Fibroblast of mammary gland (primary cell): Measurements from ENCODE around the gene SOD2.
"Not testable (repeated sequence)": the region's sequence is repeated elsewhere in the genome, so short reads cannot be mapped to it uniquely, and the experiment has no call there.

Experiments
- DNase-seq: peaks from one replicate; pipeline ENCODE4 v3.0.0-alpha.2; 2010; ENCODE audit warnings: low read depth
- H3K4me3 ChIP-seq: 2 replicates; pipeline ENCODE4 v1.5.1; 2011; ENCODE audit warnings: low read depth, mild to moderate bottlenecking, low read length, moderate library complexity; ENCODE audit not compliant: control insufficient read depth
- TF ChIP-seq, protein P1 (sequence below): conservative IDR thresholded peaks from 2 replicates; pipeline ENCODE4 v1.5.1; 2011; ENCODE audit warnings: low read depth, low read length, inconsistent platforms; ENCODE audit not compliant: control insufficient read depth, insufficient read depth

SOD2 gene

DNA sequence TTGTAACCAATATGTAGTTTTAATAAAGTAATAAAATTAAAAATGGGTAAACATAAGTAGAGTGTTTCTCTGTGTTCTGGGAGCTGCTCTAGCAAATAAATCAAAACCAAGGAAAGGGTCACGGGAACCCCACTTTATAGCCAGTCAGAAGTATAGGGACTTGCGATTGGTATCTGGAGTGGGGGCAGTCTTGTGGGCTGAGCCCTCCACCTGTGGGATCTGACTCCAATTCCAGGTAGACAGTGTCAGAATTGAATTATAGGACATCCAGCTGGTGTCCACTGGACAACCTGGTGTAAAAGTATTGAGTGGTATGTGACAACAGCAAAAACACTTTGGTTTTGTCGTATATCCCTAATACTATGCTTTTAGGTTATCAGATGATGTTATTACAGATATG lies 14.5 kb downstream of the SOD2 start:
- TF ChIP-seq, protein P1, sequence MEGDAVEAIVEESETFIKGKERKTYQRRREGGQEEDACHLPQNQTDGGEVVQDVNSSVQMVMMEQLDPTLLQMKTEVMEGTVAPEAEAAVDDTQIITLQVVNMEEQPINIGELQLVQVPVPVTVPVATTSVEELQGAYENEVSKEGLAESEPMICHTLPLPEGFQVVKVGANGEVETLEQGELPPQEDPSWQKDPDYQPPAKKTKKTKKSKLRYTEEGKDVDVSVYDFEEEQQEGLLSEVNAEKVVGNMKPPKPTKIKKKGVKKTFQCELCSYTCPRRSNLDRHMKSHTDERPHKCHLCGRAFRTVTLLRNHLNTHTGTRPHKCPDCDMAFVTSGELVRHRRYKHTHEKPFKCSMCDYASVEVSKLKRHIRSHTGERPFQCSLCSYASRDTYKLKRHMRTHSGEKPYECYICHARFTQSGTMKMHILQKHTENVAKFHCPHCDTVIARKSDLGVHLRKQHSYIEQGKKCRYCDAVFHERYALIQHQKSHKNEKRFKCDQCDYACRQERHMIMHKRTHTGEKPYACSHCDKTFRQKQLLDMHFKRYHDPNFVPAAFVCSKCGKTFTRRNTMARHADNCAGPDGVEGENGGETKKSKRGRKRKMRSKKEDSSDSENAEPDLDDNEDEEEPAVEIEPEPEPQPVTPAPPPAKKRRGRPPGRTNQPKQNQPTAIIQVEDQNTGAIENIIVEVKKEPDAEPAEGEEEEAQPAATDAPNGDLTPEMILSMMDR: no peak
- no peak overlapping the region for H3K4me3 ChIP-seq
- DNase-seq: no peak

DNA sequence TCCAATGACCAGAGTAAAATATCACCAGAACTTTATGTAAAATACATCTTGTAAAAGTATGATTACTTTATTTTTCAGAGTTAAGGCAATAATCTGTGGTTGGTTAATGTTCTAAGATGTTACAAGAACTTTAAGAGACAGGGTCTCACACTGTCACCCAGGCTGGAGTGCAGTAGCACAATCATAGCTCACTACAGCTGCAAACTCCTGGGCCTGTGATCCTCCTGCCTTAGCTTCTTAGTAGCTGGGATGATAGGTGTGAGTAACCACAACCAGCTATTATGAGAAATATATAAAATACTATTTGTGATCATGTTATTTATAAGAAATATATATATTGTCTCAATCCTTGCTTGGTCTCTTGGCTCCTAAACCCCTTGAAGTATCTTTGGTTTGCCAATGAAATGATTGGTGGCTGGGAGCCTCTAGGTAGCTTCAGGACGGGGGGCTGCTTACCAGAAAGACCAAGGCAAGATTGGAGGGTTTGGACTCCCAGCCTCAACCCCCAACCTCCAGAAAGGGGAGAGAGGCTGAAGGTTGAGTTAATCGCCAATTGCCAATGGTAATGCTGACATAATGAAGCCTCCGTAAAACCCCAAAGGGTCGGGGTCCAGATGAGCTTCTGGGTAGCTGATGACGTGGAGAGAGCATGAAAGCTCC lies 15.4 kb downstream of the SOD2 start:
- DNase-seq: no peak
- TF ChIP-seq, protein P1: no peak
- H3K4me3 ChIP-seq: no peak overlapping the region

DNA sequence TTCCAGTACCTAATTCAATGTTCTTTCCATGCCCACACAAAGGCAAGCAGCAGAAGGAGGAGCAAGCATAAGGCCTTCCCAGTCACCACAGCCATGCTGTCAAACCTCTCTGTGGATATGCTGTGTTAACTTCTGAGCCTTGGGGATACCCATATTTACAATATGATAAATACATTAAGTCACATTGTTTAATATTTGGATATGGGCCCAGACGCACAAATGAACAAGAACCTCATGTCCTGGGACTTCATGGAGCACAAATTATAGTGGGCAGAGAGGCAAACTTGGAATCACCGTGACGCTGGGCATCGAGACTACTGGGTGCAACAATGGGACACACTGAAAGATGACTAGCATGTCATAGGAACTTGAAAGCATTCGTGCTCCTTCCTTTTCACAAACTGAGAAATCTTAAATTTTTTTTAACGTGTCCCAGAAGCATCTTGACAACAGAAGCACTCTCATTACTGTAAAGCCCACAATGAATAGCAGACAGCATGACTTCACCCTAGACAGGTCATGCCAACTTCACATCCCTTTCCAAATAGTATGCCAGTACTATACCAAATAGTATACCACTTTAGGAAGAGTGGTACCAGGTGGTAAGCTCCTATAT lies 16.0 kb downstream of the SOD2 start:
- H3K4me3 ChIP-seq: no peak overlapping the region
- DNase-seq: no peak
- TF ChIP-seq, protein P1: no peak

DNA sequence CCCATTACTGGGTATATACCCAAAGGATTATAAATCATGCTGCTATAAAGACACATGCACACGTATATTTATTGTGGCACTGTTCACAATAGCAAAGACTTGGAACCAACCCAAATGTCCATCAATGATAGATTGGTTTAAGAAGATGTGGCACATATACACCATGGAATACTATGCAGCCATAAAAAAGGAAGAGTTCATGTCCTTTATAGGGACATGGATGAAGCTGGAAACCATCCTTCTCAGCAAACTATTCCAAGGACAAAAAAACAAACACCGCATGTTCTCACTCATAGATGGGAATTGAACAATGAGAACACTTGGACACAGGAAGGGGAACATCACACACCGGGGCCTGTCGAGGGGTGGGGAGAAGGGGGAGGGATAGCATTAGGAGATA lies 16.8 kb downstream of the SOD2 start:
- not testable (repeated sequence) for H3K4me3 ChIP-seq, DNase-seq

DNA sequence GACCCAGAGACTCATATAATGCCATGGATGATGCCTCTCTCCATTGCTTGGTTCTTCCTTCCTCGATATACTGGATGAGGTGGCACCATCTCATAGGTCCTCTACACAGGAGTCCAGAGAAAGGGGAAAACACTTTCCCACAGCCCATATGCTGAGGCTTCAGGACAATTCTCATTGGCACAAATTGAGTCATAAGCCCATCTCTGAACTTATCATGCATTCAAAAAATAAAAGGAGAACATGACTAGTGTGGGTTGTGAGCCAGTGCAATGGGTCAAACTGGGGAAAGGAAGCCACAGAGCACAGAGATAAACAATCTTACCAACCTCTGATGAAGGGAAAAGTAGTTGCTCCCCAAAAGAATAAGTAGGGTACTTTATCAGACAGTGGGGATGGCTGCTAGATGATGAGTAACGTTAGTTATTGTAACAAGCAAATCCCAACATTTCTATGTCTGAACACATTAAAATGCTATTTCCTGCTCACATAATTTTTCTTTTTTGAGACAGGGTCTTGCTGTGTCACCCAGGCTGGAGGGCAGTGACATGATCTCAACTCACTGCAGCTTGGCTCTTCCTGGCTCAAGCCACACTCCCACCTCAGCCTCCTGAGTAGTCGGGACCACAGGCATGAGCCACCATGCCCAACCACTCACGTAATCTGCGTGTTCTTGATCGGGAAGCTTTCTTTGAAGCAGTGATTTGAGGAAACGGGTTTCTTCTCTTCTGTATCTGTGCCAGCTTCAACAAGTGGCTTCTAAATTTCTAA lies 27.0 kb downstream of the SOD2 start:
- no peak overlapping the region for H3K4me3 ChIP-seq
- TF ChIP-seq, protein P1: no peak
- no peak for DNase-seq

DNA sequence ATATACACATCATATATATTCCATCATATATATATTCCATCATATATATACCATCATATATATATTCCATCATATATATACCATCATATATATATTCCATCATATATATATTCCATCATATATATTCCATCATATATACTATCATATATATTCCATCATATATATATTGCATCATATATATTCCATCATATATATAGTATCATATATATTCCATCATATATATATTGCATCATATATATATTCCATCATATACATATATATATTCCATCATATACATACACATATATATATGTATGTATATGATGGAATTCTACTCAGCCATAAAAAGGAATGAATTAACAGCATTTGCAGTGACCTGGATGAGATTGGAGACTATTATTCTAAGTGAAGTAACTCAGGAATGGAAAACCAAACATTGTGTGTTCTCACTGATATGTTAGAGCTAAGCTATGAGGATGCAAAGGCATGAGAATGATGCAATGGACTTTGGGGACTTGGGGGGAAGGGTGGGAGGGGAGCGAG lies 29.6 kb downstream of the SOD2 start:
- not testable (repeated sequence) for H3K4me3 ChIP-seq, DNase-seq

DNA sequence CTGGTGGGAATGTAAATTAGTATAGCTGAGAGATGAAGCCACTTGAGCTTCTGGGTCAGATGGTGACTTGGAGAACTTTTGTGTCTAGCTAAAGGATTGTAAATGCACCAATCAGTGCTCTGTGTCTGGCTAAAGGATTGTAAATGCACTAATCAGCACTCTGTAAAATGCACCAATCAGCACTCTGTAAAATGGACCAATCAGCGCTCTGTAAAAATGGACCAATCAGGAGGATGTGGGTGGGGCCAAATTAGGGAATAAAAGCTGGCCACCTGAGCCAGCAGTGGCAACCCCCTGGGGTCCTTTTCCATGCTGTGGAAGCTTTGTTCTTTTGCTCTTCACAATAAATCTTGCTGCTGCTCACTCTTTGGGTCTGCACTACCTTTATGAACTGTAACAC lies 31.1 kb downstream of the SOD2 start:
- not testable (repeated sequence) for DNase-seq, H3K4me3 ChIP-seq

DNA sequence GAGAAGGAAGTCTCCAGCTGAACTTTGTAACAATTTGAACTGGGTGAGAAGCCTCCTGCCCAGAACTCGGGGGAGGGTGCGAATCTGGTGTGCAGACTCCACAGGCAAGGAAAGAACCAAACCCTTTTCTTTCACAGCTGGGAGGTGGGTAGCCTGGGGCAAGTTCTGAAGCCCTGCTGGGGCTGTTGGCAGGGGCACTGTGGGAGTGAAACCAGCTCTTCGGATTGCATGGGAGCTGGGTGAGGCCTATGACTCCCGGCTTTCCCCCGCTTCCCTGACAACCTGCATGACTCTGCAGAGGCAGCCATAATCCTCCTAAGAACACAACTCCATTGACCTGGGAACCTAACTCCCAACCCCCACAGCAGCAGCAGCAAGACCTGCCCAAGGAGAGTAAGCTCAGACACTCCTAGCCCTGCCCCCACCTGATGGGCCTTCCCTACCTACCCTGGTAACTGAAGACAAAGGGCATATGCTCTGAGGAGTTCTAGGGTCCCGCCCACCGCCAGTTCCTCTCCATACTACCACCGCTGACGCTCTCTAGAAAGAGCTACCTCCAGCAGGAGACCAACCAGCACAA lies 37.5 kb downstream of the SOD2 start:
- H3K4me3 ChIP-seq: no peak overlapping the region
- TF ChIP-seq, protein P1: no peak
- no peak for DNase-seq
